Measurements from ENCODE around the gene FAM163B.

- TF ChIP-seq, protein P1, sequence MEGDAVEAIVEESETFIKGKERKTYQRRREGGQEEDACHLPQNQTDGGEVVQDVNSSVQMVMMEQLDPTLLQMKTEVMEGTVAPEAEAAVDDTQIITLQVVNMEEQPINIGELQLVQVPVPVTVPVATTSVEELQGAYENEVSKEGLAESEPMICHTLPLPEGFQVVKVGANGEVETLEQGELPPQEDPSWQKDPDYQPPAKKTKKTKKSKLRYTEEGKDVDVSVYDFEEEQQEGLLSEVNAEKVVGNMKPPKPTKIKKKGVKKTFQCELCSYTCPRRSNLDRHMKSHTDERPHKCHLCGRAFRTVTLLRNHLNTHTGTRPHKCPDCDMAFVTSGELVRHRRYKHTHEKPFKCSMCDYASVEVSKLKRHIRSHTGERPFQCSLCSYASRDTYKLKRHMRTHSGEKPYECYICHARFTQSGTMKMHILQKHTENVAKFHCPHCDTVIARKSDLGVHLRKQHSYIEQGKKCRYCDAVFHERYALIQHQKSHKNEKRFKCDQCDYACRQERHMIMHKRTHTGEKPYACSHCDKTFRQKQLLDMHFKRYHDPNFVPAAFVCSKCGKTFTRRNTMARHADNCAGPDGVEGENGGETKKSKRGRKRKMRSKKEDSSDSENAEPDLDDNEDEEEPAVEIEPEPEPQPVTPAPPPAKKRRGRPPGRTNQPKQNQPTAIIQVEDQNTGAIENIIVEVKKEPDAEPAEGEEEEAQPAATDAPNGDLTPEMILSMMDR (IDR thresholded peaks at IDR 0.05): no peak
- no peak for TF ChIP-seq POLR2A (IDR thresholded peaks at IDR 0.05)
Observed at GRCh38 chr9:133528001-133528875, 81.0 kb downstream of the FAM163B start.
